ENCODE results near the gene ZNF800.

ZNF800 gene

GRCh38 chr7:127383123-127383835, 9.2 kb downstream of the ZNF800 start:
- Histone ChIP-seq H3K4ac (ENCODE audit: low read length) (no peak overlapping the region), H4K8ac (ENCODE audit: low read depth, low read length) (no peak overlapping the region), H2BK5ac (ENCODE audit: low read length) (no peak overlapping the region), H3K18ac (ENCODE audit: low read length) (no peak overlapping the region), H3K4me3 (ENCODE audit: low read length in 2 of 2) (no peak overlapping the region), H3K14ac (ENCODE audit: low read length) (no peak overlapping the region), H2AFZ (ENCODE audit: low read length) (no peak overlapping the region), H3K9ac (ENCODE audit: low read depth, low read length, poor library complexity) (no peak overlapping the region), H2BK120ac (ENCODE audit: low read depth, low read length) (no peak overlapping the region), H3K79me1 (ENCODE audit: low read depth, low read length) (no peaks in the 10 kb centered on the region), H3K27ac (replicated peaks; ENCODE audit: low read length) (no peak overlapping the region), H3K4me2 (ENCODE audit: insufficient read depth, low read length, poor library complexity, severe bottlenecking) (no peak overlapping the region), H3K4me1 (ENCODE audit: control insufficient read depth in 2 of 2, insufficient read depth in 1 of 2, low read depth in 1 of 2, low read length in 2 of 2) (no peaks in the 10 kb centered on the region), H4K91ac (ENCODE audit: low read depth, low read length, poor library complexity) (no peak overlapping the region), H3K36me3 (replicated peaks in 1 of 2; ENCODE audit: control insufficient read depth in 2 of 2, insufficient read depth in 2 of 2, low read length in 2 of 2) (peaks cover 2 to 57% of the 10 kb centered on the region in 2 donors), H3K9me3 (replicated peaks in 1 of 2; ENCODE audit: control insufficient read depth in 2 of 2, insufficient read depth in 1 of 2, low read depth in 1 of 2, low read length in 2 of 2) (peaks cover 0 to 6% of the 10 kb centered on the region in 2 donors), H2BK15ac (ENCODE audit: low read length) (no peak overlapping the region), H3K23ac (ENCODE audit: low read depth, low read length, poor library complexity) (no peak overlapping the region), H3K27me3 (ENCODE audit: control insufficient read depth in 3 of 3, insufficient read depth in 3 of 3, low read depth in 1 of 3, low read length in 3 of 3) (no peaks in the 10 kb centered on the region), H2BK12ac (ENCODE audit: low read length) (no peak overlapping the region), H2AK5ac (ENCODE audit: low read depth, low read length) (no peak overlapping the region)
- WGBS, 2 donors (ENCODE audit: extremely low coverage in 2 of 2, insufficient read length in 2 of 2, insufficient replicate concordance in 1 of 2): no CpG with 5 or more reads among the region's 1 CpG
- DNase-seq (ENCODE audit: low spot score): no peak

DNA sequence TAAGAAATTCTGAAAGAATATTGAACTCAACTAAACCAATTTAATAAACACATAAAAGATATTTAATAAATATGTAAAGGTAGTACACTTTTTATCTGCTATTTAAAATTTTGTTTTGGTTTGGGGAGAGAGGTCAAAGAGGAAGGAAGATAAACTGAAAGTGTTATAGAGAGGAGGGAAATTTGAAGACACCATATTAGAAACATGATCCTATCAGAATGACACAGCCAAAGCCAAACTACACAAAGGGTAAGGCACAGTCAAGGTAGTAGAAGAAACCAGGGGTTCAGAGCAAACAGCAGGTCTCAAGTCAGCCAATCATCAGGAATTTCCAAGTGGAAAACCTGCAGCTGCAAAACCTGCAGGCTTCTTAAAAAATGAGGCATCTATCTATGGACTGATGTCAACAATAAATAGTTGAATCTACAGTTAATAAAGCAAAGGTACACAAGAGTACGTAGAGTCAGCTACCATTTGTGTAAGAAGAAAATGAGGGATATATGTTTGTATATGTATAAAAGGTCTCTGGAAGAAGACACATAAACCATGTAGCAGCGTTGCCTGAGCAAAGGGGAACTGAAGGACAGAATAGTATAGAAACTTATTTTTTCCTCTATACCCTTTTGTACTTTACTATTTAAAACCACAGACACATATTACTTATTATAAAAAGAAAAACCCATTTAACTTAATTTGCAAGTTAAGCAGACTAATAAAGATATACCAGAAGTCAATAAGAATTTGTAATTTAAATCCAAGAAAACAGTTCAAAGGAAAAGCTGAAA, 10.0 kb downstream of the ZNF800 start:
- H3K4me1 ChIP-seq (ENCODE audit: control insufficient read depth in 2 of 2, insufficient read depth in 1 of 2, low read depth in 1 of 2, low read length in 2 of 2): no peaks in the 10 kb centered on the region
- peaks cover 0 to 6% of the 10 kb centered on the region in 2 donors for H3K9me3 ChIP-seq (replicated peaks in 1 of 2; ENCODE audit: control insufficient read depth in 2 of 2, insufficient read depth in 1 of 2, low read depth in 1 of 2, low read length in 2 of 2)
- H2BK5ac ChIP-seq (ENCODE audit: low read length): no peak overlapping the region
- H3K4me3 ChIP-seq (ENCODE audit: low read length in 2 of 2): no peak overlapping the region
- no peak overlapping the region for H2BK15ac ChIP-seq (ENCODE audit: low read length)
- H2AK5ac ChIP-seq (ENCODE audit: low read depth, low read length): no peak overlapping the region
- no peaks in the 10 kb centered on the region for H3K79me1 ChIP-seq (ENCODE audit: low read depth, low read length)
- no peak overlapping the region for H3K4me2 ChIP-seq (ENCODE audit: insufficient read depth, low read length, poor library complexity, severe bottlenecking)
- no peak overlapping the region for H3K9ac ChIP-seq (ENCODE audit: low read depth, low read length, poor library complexity)
- no CpG with 5 or more reads among the region's 2 CpGs for WGBS, 2 donors (ENCODE audit: extremely low coverage in 2 of 2, insufficient read length in 2 of 2, insufficient replicate concordance in 1 of 2)
- no peak for DNase-seq (ENCODE audit: low spot score)
- peaks cover 2 to 53% of the 10 kb centered on the region in 2 donors for H3K36me3 ChIP-seq (replicated peaks in 1 of 2; ENCODE audit: control insufficient read depth in 2 of 2, insufficient read depth in 2 of 2, low read length in 2 of 2)
- H3K18ac ChIP-seq (ENCODE audit: low read length): no peak overlapping the region
- H4K91ac ChIP-seq (ENCODE audit: low read depth, low read length, poor library complexity): no peak overlapping the region
- H3K27ac ChIP-seq (replicated peaks; ENCODE audit: low read length): no peak overlapping the region
- no peak overlapping the region for H3K23ac ChIP-seq (ENCODE audit: low read depth, low read length, poor library complexity)
- no peak overlapping the region for H4K8ac ChIP-seq (ENCODE audit: low read depth, low read length)
- no peak overlapping the region for H3K14ac ChIP-seq (ENCODE audit: low read length)
- no peak overlapping the region for H2AFZ ChIP-seq (ENCODE audit: low read length)
- no peak overlapping the region for H2BK12ac ChIP-seq (ENCODE audit: low read length)
- H2BK120ac ChIP-seq (ENCODE audit: low read depth, low read length): no peak overlapping the region
- H3K27me3 ChIP-seq (ENCODE audit: control insufficient read depth in 3 of 3, insufficient read depth in 3 of 3, low read depth in 1 of 3, low read length in 3 of 3): no peaks in the 10 kb centered on the region
- no peak overlapping the region for H3K4ac ChIP-seq (ENCODE audit: low read length)

DNA sequence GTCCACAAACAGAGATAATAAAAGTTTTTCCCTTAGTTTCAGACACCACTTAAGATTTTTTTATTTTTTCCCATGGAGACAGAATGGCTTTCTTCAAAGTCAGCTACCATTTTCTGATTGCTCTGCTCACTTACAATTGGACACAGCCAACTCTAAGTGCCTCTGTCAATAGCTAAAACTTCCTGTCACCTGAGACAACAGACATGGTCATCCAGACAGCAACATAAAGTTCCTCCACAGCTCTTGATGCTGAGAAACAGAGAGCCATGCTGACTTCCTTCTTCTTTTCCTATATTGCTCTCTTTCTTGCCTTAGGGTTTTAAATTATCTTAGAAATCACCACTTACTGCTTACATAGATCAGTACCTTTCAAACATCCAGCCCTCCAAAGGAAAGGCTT, 12.0 kb downstream of the ZNF800 start:
- Histone ChIP-seq H3K4me3 (ENCODE audit: low read length in 2 of 2) (no peak overlapping the region), H3K27ac (replicated peaks; ENCODE audit: low read length) (no peak overlapping the region), H2AK5ac (ENCODE audit: low read depth, low read length) (no peak overlapping the region)

GRCh38 chr7:127379642-127380041, 12.9 kb downstream of the ZNF800 start:
- no peak overlapping the region for H2AK5ac ChIP-seq (ENCODE audit: low read depth, low read length)
- no peak overlapping the region for H4K8ac ChIP-seq (ENCODE audit: low read depth, low read length)
- no peak overlapping the region for H2AFZ ChIP-seq (ENCODE audit: low read length)
- no peak overlapping the region for H3K18ac ChIP-seq (ENCODE audit: low read length)
- no peak overlapping the region for H4K91ac ChIP-seq (ENCODE audit: low read depth, low read length, poor library complexity)
- no peak overlapping the region for H3K4me2 ChIP-seq (ENCODE audit: insufficient read depth, low read length, poor library complexity, severe bottlenecking)
- no peak overlapping the region for H3K4ac ChIP-seq (ENCODE audit: low read length)
- no CpG with 5 or more reads among the region's 2 CpGs for WGBS, 2 donors (ENCODE audit: extremely low coverage in 2 of 2, insufficient read length in 2 of 2, insufficient replicate concordance in 1 of 2)
- H2BK15ac ChIP-seq (ENCODE audit: low read length): no peak overlapping the region
- H3K27me3 ChIP-seq (ENCODE audit: control insufficient read depth in 3 of 3, insufficient read depth in 3 of 3, low read depth in 1 of 3, low read length in 3 of 3): no peaks in the 10 kb centered on the region
- H2BK120ac ChIP-seq (ENCODE audit: low read depth, low read length): no peak overlapping the region
- H2BK5ac ChIP-seq (ENCODE audit: low read length): no peak overlapping the region
- H3K14ac ChIP-seq (ENCODE audit: low read length): no peak overlapping the region
- H3K9ac ChIP-seq (ENCODE audit: low read depth, low read length, poor library complexity): no peak overlapping the region
- no peak overlapping the region for H3K23ac ChIP-seq (ENCODE audit: low read depth, low read length, poor library complexity)
- H2BK12ac ChIP-seq (ENCODE audit: low read length): no peak overlapping the region
- no peaks in the 10 kb centered on the region for H3K9me3 ChIP-seq (replicated peaks in 1 of 2; ENCODE audit: control insufficient read depth in 2 of 2, insufficient read depth in 1 of 2, low read depth in 1 of 2, low read length in 2 of 2)
- no peaks in the 10 kb centered on the region for H3K4me1 ChIP-seq (ENCODE audit: control insufficient read depth in 2 of 2, insufficient read depth in 1 of 2, low read depth in 1 of 2, low read length in 2 of 2)
- no peak for DNase-seq (ENCODE audit: low spot score)
- H3K4me3 ChIP-seq (ENCODE audit: low read length in 2 of 2): no peak overlapping the region
- H3K36me3 ChIP-seq (replicated peaks in 1 of 2; ENCODE audit: control insufficient read depth in 2 of 2, insufficient read depth in 2 of 2, low read length in 2 of 2): peaks cover 0 to 54% of the 10 kb centered on the region in 2 donors
- H3K79me1 ChIP-seq (ENCODE audit: low read depth, low read length): no peaks in the 10 kb centered on the region
- no peak overlapping the region for H3K27ac ChIP-seq (replicated peaks; ENCODE audit: low read length)

More for the DNA sequence above, 12.0 kb downstream of the ZNF800 start:
- no peak overlapping the region for H2BK120ac ChIP-seq (ENCODE audit: low read depth, low read length)
- H2BK15ac ChIP-seq (ENCODE audit: low read length): no peak overlapping the region
- H4K8ac ChIP-seq (ENCODE audit: low read depth, low read length): no peak overlapping the region
- no peak overlapping the region for H3K14ac ChIP-seq (ENCODE audit: low read length)
- H3K4me1 ChIP-seq (ENCODE audit: control insufficient read depth in 2 of 2, insufficient read depth in 1 of 2, low read depth in 1 of 2, low read length in 2 of 2): no peaks in the 10 kb centered on the region
- no peak overlapping the region for H2BK12ac ChIP-seq (ENCODE audit: low read length)
- no peak overlapping the region for H3K4me2 ChIP-seq (ENCODE audit: insufficient read depth, low read length, poor library complexity, severe bottlenecking)
- H3K79me1 ChIP-seq (ENCODE audit: low read depth, low read length): no peaks in the 10 kb centered on the region
- no peak overlapping the region for H4K91ac ChIP-seq (ENCODE audit: low read depth, low read length, poor library complexity)
- H2BK5ac ChIP-seq (ENCODE audit: low read length): no peak overlapping the region
- peaks cover 0 to 4% of the 10 kb centered on the region in 2 donors for H3K9me3 ChIP-seq (replicated peaks in 1 of 2; ENCODE audit: control insufficient read depth in 2 of 2, insufficient read depth in 1 of 2, low read depth in 1 of 2, low read length in 2 of 2)
- H3K9ac ChIP-seq (ENCODE audit: low read depth, low read length, poor library complexity): no peak overlapping the region
- no peak overlapping the region for H2AFZ ChIP-seq (ENCODE audit: low read length)
- H3K23ac ChIP-seq (ENCODE audit: low read depth, low read length, poor library complexity): no peak overlapping the region
- H3K27me3 ChIP-seq (ENCODE audit: control insufficient read depth in 3 of 3, insufficient read depth in 3 of 3, low read depth in 1 of 3, low read length in 3 of 3): no peaks in the 10 kb centered on the region
- H3K4ac ChIP-seq (ENCODE audit: low read length): no peak overlapping the region
- DNase-seq (ENCODE audit: low spot score): no peak
- no peak overlapping the region for H3K18ac ChIP-seq (ENCODE audit: low read length)
- peaks cover 0 to 55% of the 10 kb centered on the region in 2 donors for H3K36me3 ChIP-seq (replicated peaks in 1 of 2; ENCODE audit: control insufficient read depth in 2 of 2, insufficient read depth in 2 of 2, low read length in 2 of 2)
